COR-L47 (cell line): ENCODE measurements around the gene ASS1.

Source experiments
- DNase-seq: peaks from one replicate; lab custom pipeline; 2025; lab: John Stamatoyannopoulos, UW

ASS1 gene

DNA sequence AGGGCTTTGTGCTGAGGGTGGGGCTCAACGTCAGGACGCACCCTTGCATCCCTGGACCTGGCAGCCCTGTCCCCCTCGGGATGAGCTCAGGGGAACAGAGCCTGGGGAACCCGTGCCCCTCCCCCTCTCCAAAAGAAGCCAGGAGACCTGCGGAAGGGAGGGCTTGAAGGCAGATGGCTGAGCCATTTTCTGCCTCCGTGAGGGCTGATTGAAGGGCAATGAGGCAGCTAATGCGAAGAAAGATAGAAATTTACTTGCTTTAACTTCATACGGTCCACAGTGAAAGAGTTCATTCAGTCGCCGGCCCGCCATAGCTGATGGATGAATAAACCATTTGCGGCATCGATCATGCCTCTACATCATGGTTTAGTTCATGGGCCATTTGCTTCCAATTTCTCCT is 28.8 kb downstream of the ASS1 start:
- no peak for DNase-seq

DNA sequence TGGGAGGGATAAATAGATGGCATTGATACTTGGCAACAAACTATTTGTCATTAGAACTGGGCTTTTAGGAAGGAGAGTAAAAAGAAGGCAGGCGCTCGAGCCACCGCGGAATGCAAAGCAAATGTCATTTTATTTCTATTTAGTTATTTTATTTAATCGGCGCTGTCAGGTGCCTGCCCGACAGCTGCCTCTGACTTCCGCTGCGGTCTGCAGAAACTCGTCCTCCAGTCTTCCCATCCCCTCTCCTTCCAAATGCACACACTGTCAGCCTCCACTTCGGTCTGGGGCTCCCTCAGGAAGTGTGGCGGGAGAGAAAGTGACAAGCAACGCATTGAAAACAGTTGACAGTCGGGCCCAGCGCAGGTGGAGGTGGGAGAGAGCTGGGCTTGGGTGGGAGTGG is 29.3 kb downstream of the ASS1 start:
- no peak for DNase-seq

DNA sequence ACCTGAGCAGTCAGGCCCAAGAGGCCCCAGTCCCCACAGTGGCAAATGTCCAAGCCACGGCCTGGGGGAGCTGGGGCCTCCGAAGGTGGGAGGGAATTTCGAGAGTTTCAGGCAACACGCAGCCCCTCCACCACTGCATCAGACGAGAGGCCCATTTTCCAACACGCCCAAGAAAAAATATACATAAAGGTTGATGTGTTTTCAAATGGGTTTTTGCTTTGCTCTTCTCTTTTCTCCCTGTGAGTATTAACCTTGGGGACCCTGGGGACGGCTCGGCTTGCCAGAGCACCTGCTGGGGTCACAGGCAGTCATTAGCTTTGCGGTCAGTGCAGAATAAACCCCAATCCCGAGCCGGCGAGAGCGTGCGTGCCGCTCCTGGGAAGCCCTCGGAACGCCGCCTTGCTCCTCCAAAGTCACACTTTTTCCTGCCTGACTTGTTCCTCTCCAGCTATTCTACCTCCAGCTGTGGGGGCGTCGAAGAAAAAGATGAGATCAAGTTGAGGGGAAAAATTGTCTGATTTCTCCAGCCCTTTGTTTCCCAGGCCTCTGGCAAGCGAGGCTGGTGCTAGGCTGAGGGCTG is 31.5 kb downstream of the ASS1 start:
- DNase-seq: no peak

GRCh38 chr9:130477564-130477963 is 32.8 kb downstream of the ASS1 start:
- no peak for DNase-seq

GRCh38 chr9:130478152-130478551 is 33.4 kb downstream of the ASS1 start:
- no peak for DNase-seq

GRCh38 chr9:130478736-130479575 is 34.2 kb downstream of the ASS1 start:
- no peak for DNase-seq

- no peak for DNase-seq
These were observed 34.8 kb downstream of the ASS1 start for GRCh38 chr9:130479587-130479986.

GRCh38 chr9:130480673-130481072 is 35.9 kb downstream of the ASS1 start:
- no peak for DNase-seq

GRCh38 chr9:130482463-130482862 is 37.7 kb downstream of the ASS1 start:
- no peak for DNase-seq

DNA sequence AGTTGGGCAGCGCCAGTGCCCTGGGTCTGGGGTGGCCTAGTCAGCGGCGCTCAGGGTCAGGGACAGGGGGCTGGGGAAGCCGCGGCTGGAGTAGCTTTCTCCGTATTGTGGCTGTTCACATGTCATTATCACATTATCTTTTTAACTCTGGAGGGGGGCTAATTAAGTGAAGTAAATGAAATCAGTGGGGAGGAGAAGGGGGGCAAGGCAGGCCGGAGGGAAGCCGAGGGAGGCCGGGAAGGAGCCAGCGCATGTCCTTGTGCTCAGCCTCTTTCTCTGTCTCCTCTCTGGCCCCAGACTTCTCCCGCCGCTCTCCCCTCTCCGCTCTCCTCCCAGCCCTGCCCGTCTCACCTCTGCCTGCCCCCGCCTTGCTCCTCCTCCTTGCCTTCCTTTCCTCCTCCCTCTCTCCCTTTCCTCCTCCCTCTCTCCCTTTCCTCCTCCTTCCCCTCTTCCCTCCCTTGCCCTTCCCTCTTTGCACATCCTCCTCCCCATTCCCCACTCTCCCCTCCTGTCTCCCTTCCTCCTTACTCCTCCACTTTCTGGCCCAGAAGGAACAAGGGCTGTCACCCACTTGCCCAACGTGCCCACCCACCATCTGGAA is 38.7 kb downstream of the ASS1 start:
- DNase-seq: peak; percentile 40

DNA sequence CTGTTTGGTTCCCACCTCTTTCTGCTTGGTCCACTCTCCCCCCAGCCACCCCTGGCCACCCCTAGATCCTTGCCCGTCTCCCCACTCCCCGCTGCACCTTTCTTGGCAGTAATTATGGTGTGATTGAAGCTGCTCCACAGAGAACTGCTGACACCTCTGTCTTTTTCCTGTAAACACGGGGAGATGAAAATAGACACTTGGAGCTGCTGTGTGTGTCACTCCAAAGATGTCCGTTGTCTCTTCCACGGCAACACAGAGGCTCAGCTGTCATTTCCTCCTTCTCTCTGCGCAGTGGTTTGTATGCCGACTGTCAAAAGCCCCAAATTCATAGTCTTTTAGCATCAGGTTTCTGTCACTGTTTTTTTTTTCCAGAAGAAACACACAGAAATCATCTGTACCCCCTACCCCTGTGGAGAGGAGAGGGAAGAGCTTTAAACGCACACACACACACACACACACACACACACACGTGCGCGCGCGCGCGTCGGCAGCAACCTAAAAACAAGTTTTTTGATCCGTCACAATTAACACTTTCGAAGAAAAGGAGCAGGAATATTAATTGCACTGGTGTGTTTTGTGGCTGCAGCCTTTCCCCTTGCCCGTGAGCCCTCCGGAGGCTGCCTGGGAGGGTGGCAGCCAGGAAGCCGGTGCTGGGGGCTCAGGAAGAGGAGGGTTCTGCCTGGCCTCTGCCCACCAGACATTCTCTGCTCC is 39.8 kb downstream of the ASS1 start:
- no peak for DNase-seq

DNA sequence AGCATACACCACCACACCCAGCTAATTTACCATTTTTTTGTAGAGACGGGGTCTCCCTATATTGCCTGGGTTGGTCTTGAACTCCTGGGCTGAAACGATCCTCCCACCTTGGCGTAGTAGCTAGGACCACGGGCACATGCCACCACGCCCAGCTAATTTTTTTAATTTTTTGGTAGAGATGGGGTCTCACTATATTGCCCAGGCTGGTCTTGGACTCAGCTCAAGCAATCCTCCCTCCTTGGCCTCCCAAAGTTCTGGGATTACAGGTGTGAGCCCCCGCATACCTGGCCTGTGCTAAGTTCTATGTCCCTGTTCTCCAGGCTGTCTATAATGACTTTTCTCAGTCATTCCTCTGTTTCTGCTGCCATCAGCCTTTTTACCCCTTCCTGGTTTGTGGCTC is 41.3 kb downstream of the ASS1 start:
- DNase-seq: no peak

DNA sequence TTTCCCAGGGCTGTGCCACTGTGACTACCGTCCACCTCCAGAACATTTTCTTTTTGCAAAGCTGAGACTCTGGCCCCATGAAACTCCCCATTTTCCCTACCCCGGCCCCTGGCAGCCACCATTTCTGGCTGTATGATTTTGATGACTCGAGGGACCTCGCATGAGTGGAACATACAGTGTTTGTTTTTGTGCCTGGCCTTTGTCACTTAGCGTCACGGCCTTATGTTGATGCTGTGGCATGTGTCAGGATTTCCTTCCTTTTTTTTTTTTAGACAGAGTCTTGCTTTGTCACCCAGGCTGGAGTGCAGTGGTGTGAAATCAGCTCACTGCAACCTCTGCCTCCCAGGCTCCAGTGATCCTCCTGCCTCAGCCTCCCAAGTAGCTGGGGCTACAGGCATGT is 42.7 kb downstream of the ASS1 start:
- DNase-seq: no peak

- DNase-seq: no peak
These were observed 44.0 kb downstream of the ASS1 start for GRCh38 chr9:130488621-130489330.

DNA sequence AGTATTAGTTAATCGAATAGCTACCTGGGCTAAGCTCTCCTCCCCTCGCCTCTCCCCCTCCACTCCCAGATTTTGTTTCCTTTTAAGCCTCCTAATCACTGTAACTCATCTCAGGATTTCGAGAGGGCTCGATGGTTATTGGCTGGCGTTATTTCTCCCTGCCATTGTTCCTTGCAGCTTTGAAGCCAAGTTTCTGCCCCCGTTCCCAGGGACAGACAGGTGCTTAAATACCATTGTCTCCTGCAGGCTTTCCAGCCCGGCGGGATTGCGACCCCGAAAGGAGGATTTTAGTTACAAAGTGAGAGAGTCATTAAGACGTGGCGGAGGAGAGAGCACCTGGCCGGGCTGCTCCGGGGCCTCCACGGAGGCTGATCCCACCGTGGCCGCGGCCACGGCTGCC is 46.2 kb downstream of the ASS1 start:
- no peak for DNase-seq

DNA sequence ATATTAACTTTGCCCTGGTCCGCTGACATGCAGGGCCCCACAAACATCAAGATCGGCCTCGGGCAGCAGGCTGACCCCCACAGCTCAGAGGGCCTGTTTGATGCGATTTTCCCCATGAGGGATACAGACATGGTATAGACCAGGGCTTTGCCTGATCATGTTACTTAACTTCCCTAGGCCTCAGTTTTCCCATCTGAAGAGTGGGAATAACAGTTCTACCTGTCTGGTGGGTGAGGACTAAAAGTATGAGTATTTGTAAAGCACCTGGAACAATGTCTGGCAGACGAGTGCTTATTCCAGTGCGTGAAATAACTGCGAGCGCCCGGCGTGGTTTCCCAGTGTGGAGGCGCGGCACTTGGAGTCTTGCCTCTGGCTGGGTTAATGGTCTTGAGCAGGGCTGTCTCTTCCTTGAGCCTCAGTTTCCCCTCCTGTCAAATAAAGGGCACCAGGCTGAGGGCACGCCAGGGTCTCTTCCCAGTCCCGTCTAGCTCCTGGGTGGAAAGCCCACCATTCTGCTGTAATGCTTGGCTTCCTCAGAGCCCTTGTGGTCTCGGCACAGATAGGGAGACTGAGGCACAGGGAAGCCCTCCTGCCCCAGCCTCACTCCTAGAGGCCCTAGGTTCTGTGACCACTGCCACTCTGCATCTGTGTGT is 47.2 kb downstream of the ASS1 start:
- DNase-seq: no peak

DNA sequence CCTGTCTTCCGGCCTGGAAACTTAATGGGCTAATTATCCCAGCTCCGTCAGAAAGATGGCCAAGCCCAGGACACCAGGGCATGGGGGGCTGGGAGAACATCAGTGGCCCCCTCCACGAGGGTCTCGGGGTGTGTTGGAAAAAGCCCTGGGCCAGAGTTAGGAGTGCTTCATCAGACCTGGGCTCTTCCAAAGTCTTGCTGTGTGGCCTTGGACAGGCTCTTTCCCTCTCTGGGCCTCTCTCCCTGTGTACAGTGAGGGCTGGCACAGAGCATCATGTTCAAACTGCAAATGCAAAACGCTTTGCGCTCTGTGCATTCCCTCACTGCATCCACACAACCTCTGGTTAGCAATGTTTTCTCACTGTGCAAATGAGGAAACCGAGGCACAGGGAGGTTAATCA is 48.3 kb downstream of the ASS1 start:
- DNase-seq: no peak

DNA sequence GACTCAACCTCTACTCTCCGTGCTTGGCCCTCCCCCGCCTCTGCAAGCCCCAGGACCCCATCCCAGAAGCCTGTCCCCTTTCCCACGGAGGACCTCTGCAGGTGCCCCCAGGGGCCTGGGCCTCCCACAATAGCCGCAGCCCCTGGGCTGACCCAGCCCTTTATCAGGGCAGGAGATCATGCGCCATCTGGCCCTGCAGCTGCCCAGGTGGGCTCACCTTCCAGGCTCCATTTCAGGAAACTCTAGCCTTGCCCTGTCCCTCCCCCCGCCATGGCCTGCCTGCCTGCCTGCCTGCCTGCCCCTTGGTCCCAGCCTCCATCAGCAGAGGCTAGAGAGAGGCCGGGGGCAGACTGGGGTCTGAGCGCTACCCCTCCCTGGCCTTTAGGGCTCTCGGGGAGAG is 48.7 kb downstream of the ASS1 start:
- no peak for DNase-seq

GRCh38 chr9:130495067-130495466 is 50.3 kb downstream of the ASS1 start:
- DNase-seq: no peak

- DNase-seq: no peak
These were observed 52.4 kb downstream of the ASS1 start for GRCh38 chr9:130497139-130497538.

- DNase-seq: peak; percentile 32
These were observed 53.6 kb downstream of the ASS1 start for GRCh38 chr9:130498298-130498917.
